SH-SY5Y (cell line): ENCODE measurements around the gene FOXP1.

Source experiments
- GATA2 ChIP-seq: IDR thresholded peaks from 2 replicates; pipeline ENCODE4 v1.6.1; 2011; ENCODE audit warnings: mild to moderate bottlenecking, low read depth, low read length
- GATA3 ChIP-seq: IDR thresholded peaks from 2 replicates; pipeline ENCODE4 v1.6.1; 2011; ENCODE audit warnings: low read depth, mild to moderate bottlenecking, low read length, moderate library complexity

DNA sequence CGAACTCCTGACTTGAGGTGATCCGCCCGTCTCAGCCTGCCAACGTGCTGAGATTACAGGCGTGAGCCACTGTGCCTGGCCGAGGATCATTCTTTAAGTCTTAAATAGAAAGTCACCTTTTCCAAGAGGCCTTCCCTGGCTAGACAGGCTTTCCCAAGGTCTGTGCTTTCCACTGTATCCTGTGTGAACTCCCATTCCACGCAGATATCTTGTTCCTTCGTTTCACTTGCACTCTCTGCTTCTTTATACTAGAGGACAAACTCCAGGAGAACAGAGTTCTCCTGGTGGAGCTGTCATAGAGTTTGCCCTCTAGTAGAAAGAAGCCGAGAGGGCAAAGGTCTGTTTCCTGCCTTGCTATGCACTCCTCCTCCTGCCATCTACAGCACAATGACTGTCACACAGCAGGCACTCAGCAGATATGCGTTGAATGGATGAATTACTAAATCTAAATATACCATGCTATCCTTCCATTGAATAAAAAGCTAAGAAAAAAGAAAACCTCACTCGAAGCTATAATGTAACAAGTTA is 211.2 kb downstream of the FOXP1 start:
- TF ChIP-seq GATA2 (no peak), GATA3 (no peak)
